Fibroblast of peridontal ligament (primary cell): ENCODE data around the gene DEFB108B.
"Not testable (repeated sequence)": the region's sequence is repeated elsewhere in the genome, so short reads cannot be mapped to it uniquely, and the experiment has no call there.

Source experiments
- DNase-seq: peaks from one replicate; pipeline ENCODE4 v3.0.0-alpha.2; 2010; ENCODE audit errors: extremely low read depth

The DEFB108B gene

DNA sequence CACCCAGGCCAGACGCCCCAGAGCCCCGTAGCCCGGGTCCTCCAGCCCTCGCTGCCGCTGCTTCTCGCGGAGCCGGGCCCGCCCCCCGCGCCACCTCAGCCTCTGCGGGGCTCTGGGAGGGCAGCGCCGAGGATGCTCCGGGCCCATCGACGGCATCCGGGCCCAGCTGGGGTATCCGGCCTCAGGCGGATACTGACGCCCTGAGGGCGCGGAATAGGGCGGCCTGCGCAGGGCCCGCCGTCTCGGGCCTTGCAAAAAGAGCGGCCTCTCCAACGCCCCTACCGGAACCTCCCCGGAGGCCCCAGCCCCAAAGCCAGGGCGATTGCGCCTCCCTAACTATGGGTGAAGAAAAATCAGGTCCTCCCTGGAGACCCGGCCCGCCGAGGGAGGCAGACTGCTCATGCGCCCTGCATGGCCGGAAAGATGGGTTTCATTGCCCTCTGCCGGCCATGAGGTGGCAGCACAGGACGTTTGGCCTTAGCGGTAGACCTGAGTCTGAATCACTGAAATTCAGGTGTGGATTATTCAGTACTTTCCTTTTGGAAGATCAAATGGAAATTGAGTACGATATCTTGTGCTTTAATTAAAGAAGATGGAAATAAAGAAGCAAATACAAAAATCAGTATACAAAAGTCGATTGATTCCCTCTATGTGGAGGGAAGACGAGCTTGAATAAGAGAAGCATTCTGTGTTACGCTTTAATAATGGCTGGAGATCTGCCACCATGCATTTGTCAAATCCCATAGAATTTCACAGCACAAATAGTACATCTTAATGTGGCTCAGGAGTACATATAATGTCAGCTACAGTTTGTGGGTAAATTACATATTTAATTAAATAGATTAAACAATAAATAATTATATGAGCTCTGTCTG, 19.3 kb upstream of the DEFB108B start:
- DNase-seq = peak; percentile 67

DNA sequence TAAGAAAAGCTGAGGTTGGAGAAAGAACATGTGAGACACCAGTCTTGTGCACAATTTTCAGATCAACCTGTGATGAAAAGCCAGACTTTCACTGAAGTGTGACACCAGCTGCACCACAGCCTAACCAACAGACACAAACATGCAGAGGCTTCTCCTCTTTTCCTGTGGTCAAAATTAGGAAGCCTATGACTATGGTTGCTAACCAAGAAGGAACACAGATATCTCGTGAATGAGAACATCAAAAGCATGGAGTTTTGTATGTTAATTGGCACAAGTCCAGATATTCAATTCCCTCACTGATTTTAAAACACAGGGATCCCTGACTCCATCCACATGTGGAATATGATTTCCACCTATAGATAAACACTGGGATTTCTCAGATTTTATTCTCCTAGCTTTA, 11.5 kb upstream of the DEFB108B start:
- not testable (repeated sequence) for DNase-seq

DNA sequence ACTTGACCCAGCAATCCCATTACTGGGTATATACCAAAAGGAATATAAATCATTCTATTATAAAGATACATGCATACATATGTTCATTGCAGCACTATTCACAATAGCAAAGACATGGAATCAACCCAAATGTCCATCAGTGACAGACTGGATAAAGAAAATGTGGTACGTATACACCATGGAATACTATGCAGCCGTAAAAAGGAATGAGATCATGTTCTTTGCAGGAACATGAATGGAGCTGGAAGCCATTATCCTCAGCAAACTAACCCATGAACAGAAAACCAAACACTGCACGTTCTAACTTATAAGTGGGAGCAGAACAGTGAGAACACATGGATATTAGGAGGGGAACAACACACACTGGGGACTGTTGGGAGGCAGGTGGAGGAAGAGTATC, 3.8 kb upstream of the DEFB108B start:
- not testable (repeated sequence) for DNase-seq

DNA sequence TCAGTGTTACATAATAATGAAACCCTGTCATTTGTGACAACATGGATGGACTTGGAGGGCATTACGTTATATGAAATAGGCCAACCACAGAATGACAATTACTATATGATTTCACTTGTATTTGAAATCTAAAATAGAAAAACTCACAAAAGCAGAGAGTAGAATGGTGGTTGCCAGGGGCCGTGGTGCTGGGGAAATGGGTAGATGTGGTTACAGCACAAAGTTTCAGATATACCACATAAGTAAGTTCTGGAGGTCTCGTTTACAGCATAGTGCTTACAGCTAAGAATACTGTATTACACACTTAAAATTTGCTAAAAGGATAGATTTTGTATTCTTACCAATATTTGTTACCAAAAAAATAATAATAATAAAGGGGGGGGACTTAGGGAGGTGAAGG, 3.3 kb upstream of the DEFB108B start:
- not testable (repeated sequence) for DNase-seq

DNA sequence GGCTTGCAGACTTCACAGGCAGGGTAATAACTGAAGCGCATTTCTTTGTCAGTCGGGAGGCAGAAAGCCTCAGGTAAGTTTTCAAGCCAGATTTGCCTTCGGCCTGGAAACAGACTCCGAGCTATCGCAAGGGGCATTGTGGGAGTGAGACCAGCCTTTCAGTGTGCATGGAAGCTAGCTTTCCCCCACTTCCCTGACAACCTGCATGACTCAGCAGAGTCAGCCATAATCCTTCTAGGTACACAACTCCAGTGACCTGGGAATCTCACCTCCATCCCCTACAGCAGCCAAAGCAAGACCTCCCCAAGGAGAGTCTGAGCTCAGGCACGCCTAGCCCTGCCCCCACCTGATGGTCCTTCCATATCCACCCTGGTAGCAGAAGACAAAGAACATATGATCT, 9.7 kb downstream of the DEFB108B start:
- DNase-seq = not testable (repeated sequence)

DNA sequence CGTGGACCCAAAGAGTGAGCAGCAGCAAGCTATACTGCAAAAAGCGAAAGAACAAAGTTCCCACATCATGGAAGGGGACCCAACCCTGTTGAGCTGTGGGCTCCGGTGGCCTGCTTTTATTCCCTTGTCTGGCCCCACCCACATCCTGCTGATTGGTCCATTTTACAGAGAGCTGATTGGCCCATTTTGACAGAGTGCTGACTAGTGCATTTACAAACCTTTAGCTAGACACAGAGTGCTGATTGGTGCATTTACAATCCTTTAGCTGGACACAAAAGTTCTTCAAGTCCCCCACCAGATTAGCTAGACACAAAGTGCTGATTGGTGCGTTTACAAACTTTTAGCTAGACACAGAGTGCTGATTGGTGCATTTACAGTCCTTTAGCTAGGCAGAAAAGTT, 10.4 kb downstream of the DEFB108B start:
- DNase-seq = not testable (repeated sequence)

DNA sequence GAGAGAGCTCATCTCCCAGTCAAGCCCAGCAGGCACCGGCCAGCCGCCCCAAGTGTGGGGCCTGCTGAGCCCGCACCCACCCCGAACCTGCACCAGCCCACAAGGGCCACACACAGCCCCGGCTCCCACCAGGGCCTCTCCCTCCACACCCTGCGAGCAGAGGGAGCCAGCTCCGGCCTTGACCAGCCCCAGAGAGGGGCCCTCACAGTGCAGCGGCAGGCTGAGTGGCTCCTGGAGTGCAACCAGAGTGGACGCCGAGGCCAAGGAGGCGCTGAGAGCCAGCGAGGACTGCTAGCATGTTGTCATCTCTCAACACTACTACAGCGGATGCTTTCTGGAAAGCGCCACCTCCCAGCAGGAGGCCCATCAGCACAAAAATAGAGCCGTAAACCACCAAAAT, 10.9 kb downstream of the DEFB108B start:
- no peak for DNase-seq

DNA sequence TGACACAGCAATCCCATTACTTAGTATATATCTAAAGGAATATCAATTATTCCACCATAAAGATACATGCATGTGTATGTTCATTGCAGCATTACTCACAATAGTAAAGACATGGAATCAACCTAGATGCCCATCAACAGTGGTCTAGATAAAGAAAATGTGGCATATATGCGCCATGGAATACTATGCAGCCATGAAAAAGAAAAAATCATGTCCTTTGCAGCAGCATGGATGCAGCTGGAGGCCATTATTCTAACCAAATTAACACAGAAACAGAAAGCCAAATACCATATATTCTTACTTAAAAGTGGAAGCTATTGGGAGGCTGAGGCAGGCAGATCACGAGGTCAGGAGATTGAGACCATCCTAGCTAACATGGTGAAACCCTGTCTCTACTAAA, 20.9 kb downstream of the DEFB108B start:
- not testable (repeated sequence) for DNase-seq

DNA sequence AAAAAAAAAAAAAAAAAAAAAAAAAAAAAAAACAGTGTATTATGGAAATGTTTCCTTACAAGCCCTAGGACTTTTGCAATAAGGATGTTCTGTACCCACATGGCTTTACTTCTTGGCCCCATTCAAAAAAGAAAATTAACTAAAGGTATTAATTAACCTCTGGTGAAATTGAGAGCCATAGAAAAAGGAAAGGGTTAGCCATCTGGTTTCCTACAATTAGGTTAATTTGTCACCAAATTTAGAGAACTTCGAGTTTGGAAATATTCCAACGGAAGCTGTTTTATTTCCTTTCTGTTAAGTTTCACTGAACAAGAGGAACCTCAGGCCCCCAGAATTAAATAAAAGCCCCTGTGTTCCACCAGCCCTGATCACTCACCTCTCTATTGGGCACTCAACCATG, 22.9 kb downstream of the DEFB108B start:
- not testable (repeated sequence) for DNase-seq

DNA sequence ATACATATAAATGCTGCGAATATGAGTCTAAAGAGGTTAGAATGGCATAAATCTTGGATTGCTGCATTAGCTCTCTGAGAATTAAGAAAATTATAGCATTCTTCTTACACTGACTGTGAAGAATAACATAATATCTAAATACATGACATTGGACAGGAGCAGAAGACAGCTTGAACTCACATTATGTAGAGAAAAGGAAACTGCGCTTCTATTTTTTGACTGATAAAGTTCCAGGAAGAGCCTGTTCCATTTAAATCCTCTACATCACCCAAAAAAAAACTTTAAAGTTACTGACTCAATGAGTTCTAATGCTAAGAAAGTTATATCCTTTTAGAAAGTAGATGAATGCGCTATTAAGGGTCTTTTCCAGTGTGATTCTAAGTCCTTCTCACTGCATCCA, 27.8 kb downstream of the DEFB108B start:
- not testable (repeated sequence) for DNase-seq

DNA sequence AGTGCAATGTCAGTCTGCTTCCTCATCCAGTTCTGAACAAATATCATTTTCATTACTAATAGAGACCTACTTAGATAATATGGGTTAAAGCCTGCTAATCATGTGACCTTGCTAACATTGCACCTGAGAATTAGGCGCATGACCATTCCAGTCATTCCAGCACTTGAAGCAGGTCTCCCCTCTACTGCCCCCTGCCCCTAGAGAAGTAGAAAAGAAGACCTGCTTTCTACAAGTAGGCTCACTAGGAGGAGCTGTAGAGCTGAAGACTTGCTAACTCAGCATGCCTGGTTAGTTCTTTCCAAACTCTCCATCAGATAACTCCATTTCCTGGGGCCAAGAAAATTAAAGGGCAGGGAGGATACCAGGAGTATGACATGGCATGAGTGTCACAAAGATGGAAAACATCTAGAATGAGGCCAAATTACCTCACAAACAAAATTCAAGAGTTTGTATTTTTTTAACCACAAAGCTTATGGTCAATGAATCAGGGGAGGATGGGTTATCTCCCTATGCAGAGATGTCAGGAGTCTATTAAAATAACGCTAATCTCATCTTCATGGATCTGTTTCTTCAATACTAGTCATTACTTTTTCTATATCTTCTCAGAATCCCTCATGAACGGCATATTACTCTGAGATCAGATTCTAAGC, 31.1 kb downstream of the DEFB108B start:
- peak; percentile 81 for DNase-seq

DNA sequence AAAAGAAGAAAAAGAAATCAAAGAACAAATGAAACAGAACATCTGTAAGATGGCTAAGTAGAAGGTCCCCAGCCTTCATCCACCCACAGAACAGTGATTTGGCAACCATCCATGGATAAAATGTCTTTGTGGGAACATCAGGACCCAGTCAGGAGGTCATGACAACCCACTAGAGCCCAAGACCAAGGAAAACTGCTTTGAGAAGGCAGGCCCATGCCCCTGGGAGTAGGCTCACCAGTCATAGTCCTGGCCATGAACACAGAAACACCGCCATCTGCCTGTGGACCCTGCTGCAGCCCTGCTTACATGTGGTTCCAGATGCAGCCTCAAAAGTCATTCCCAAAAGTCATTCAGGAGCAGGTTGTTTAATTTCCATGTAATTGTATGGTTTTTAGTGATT, 34.2 kb downstream of the DEFB108B start:
- DNase-seq = not testable (repeated sequence)

DNA sequence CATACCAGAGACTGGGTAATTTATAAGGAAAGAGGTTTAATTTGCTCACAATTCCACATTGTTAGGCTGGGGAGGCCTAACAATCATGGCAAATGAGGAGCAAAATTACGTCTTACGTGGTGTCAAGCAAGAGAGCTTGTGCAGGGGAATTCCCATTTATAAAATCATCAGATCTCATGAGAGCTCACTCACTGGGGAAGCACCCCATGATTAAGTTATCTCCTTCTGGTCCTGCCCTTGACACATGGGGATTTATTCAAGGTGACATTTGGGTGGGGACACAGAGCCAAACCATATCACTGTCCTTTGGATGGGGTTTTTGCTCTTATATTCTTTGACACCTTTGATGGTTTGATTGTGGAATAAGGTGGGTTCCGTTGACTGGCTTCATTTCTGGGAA, 36.9 kb downstream of the DEFB108B start:
- DNase-seq = not testable (repeated sequence)

DNA sequence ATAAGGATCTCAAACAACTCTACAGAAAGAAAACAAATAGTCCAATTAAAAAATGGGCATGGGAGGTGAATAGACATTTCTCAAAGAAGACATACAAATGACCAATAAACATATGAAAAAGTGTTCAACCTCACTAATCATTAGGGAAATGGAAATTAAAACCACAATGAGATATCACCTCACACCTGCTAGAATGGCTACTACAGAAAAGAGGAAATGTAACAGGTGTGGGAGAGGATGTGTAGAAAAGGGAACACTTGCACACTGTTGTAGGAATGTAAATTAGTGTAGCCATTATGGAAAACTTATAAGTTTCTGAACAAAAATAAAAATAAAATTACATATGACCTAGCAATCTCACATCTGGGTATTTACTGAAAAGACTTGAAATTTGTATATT, 37.7 kb downstream of the DEFB108B start:
- DNase-seq = not testable (repeated sequence)

DNA sequence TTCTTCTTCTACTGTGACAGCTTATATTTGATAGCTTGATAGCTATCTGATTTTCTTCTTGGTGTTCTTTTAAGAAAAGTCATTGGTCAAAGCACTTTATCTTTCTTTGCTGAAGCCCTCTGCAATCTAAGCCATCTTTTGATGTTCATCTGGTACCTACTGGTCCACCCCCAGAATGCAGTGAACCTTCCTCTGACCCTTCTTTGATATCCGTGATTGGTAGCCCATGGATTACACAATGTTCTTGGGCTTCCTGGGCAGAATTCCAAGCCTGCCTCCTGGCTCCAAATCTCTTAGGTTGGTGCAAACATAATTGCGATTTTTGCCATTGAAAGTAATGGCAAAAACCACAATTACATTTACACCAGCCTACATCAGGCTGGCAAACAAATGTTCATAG, 43.3 kb downstream of the DEFB108B start:
- DNase-seq = peak; percentile 16

DNA sequence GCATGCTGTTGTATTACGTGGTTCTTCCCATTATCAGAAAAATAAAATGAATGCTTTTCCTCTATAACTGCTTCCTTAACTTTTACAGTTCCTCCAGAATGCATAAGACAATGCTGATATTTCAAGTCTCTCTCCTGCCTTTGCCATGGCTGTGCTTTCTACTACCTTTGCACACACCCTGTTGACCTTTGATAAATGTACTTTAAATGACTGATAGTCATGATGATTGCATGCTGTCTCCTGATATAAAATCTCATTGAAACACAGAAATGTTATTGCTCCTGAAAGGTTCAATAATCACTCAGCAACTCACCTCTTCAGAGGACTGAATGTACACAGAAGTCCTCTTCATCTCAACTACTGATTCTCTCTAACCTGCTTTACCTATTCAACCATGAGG, 45.1 kb downstream of the DEFB108B start, which contains the start of gene DEFB131B:
Gene DEFB131B (plus strand): TSS at position 395 of the 400 bp plus-strand sequence. CDS start 0 bp downstream, at position 395.
- DNase-seq = not testable (repeated sequence)

DNA sequence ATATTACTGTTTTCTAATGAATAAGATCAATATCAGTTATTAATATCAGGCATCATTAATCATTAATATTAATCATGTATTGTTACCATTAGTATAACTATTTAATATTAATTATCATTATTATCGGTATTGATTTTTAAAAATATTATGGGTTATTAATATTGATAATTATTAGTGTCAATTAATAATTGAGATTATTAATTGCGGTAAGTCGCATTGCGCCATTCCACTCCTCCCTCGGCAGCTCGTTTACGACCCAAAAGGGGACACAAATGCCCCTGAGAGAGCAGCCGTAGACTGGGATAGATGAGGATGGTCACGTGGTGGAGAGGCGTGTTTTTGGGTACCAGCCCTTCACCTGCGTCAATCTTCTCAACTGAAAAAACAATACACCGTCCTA, 52.8 kb downstream of the DEFB108B start:
- not testable (repeated sequence) for DNase-seq
